GM19035 (cell line): Measurements from ENCODE around the gene CLEC2B.
"Not testable (repeated sequence)": the region's sequence is repeated elsewhere in the genome, so short reads cannot be mapped to it uniquely, and the experiment has no call there.

Experiments
- ATAC-seq: cut with Tn5 transposase; IDR thresholded peaks from one replicate; pipeline ENCODE4 v1.9.1; 2021; ENCODE audit not compliant: unreplicated experiment

Gene CLEC2B

DNA sequence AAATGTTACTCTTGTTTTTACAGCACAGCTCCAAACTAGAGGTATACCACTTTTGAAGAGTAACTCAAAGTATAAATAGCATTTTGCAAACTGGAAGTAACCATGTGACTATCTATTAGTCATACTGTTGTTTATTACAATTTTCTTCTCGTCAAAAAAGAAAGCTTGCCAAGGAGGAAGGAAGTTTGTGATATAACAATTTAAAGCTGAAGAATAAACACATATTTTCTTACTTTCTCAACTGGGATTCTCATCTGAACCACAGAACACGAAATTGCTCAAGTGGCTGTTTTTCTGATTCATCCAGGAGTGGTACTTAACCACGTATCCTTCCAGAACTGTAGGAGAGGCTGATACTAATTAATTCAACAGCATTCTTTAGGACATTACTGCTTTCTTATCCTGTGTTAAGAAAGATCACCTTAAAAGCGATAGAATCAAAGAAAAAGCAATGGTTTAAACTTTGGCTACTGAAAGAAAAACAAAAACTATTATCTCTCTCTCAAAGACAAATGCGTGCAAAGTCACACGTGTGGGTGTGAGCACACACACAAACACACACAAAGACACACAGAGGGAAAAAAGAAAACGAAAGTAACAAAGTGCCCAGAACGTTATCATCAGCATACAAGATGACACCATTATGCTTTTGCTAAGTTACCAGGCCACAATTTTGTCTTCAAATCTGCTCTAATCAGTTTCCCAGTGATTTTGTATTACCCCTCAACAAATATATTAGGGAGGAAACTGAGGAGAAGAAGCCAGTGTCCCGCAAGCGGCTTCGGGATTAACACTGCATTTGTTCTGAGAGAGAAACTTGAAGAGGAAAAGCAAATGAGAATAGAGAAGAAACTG, at the start of gene CLEC2B:
Gene CLEC2B, minus strand, starts transcription at position 48 of the 855 bp plus-strand sequence.
- peak; percentile 49 for ATAC-seq

DNA sequence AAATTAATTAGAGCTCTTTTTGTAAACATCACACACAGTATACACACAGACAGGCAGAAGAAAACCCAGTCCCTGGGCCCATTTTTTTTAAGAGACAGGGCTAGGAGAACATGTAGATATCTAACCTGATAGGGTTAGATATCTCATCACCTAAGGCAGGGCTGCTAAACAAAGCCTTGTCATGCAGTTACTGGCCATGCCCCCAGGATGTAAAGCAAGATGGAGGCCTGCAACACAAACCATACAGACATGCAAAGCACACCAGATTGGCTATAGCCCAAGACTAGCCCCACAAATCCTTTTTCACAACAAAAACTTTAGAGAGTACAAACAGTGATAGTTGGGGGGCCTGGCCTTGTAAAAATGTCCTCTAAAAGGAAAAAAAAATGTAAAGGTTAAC, 42.6 kb upstream of the CLEC2B start:
- no peak for ATAC-seq

- no peak for ATAC-seq
Observed at GRCh38 chr12:9910716-9911421, 41.7 kb upstream of the CLEC2B start.

GRCh38 chr12:9909724-9910123, 40.6 kb upstream of the CLEC2B start:
- ATAC-seq = no peak

GRCh38 chr12:9908350-9908749, 39.2 kb upstream of the CLEC2B start:
- no peak for ATAC-seq

GRCh38 chr12:9907769-9908168, 38.6 kb upstream of the CLEC2B start:
- ATAC-seq = no peak

- ATAC-seq = no peak
Observed at GRCh38 chr12:9906873-9907272, 37.7 kb upstream of the CLEC2B start.

DNA sequence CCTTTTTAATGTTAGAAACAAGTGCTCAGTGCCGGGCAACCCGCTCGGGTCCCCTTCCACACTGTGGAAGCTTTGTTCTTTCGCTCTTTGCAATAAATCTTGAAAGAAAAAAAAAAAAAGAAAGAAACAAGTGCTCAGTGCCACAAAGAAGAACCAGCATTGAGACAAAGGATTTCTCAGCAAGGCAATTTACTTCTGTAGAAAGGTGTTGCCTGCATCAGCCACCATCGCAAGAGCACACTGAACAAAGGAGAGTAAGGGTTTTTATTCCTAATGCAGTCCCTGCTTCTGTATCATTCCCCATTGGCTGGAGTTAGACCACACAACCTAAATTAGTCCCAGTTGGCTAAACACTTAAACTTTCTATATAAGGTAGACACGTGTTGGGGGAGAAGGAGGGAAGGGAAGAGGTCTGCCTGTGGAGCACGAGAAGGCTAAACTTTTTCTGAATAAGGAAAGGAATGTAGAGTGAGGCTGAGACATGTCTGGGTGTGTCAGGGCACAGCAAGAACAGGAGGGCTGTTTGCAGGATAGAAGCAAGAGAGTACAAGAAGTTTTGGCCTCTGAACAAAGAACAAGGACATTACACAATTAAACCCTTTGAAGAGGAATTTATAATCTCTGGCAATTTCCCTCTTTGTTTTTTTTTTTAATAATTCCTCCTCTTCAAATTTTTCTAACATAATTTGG, 33.5 kb upstream of the CLEC2B start:
- ATAC-seq = no peak

DNA sequence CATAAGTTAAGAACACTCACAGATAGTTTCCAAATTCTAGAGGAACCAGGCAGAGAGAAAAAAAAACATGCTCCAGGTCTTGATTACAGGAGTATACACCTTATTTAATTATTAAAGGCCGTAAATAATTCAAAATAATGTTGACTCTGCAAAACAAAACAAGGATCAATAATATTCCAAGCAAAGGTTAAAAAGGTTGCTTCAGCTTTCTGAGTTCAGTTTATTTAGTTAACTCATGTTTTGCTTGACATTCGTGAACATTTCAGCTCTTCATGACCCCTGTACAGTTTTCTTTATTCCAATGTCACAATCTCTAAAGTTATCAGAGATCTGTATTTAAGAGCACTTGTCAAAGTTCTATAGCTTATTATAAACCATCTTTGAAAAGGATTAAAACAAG, 31.8 kb upstream of the CLEC2B start:
- no peak for ATAC-seq

- no peak for ATAC-seq
Observed at GRCh38 chr12:9899209-9899608, 30.1 kb upstream of the CLEC2B start.

- ATAC-seq = no peak
Observed at GRCh38 chr12:9897535-9897934, 28.4 kb upstream of the CLEC2B start.

GRCh38 chr12:9895215-9895971, 26.2 kb upstream of the CLEC2B start:
- no peak for ATAC-seq

- ATAC-seq = no peak
Observed at GRCh38 chr12:9888665-9889273, 19.6 kb upstream of the CLEC2B start.

- no peak for ATAC-seq
Observed at GRCh38 chr12:9883175-9883574, 14.0 kb upstream of the CLEC2B start.

- no peak for ATAC-seq
Observed at GRCh38 chr12:9881988-9882387, 12.8 kb upstream of the CLEC2B start.

DNA sequence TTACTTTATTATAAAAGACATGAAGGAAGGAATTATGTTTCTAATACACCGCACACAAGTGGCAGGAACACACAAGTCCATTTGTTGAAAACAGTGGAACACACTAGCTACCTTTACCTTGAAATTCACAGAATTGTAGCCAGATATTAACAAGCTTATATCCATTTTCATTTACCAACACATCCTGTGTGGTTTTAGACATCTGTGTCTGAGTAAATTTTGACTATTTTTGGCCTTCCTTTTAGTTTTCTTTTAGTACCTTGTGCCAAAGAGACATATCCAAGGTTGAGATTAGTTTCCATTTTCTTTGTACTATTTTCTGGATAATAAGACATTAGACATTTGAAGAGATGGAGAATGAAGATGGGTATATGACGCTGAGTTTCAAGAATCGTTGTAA, 12.1 kb upstream of the CLEC2B start, which contains the start of gene KLRF2:
Gene KLRF2, plus strand, starts transcription at position 244 of the 400 bp plus-strand sequence. Its CDS starts 107 bp downstream, at position 351.
- ATAC-seq = no peak

- no peak for ATAC-seq
Observed at GRCh38 chr12:9880532-9881078, 11.5 kb upstream of the CLEC2B start.

DNA sequence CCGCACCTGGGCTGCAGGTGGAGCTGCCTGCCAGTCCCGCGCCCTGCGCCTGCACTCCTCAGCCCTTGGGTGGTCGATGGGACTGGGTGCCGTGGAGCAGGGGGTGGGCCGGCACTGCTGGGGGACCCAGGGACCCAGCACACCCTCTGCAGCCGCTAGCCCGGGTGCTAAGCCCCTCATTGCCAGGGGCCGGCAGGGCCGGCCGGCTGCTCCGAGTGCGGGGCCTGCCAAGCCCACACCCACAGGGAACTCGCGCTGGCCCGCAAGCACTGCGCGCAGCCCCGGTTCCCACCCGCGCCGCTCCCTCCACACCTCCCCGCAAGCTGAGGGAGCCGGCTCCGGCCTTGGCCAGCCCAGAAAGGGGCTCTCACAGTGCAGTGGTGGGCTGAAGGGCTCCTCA, 7.0 kb upstream of the CLEC2B start:
- ATAC-seq = not testable (repeated sequence)

DNA sequence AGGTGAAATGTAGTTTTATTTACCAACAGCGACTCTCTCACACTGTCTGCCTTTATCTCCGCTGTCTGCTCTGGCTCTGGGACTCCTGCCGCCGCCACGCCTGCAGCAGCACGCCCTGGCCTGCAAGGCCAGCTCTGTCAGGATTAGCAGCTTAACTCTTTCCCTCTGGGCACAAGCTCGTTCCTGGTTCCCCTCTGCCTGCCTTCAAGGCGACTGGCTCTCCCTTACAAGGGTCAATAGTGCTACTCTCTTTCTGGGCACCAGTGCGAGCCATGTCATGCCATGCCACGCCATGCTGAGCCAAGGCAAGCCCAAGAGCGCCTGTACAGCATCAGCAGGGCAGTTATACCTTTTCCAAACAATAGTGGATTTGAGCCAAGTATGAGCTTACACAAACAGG, 3.6 kb upstream of the CLEC2B start:
- no peak for ATAC-seq

GRCh38 chr12:9872162-9872561, 3.0 kb upstream of the CLEC2B start:
- ATAC-seq = no peak
